ENCODE data around the gene ARL5C. TPM values are rescaled to one million over a fixed set of nuclear protein-coding genes. Genes with fewer than 3 reads are reported as not detected.

The ARL5C gene
- total RNA-seq: not detected in 2 replicates

GRCh38 chr17:39165841-39166349, at the start of gene ARL5C:
Gene ARL5C, minus strand, starts transcription at chr17:39166161. Its CDS starts 401 bp downstream, at chr17:39165760.

GRCh38 chr17:39200070-39200879, 34.3 kb upstream of the ARL5C start, which contains the start of gene RPL19:
Gene RPL19, plus strand, starts transcription at chr17:39200283. Its CDS starts 62 bp downstream, at chr17:39200345.

GRCh38 chr17:39197380-39198185, 31.6 kb upstream of the ARL5C start, which contains the start of gene CACNB1:
Gene CACNB1, minus strand, starts transcription at chr17:39197669. Its CDS starts 174 bp downstream, at chr17:39197495.

GRCh38 chr17:39151150-39151942, 14.6 kb downstream of the ARL5C start, which contains the start of gene PLXDC1:
Gene PLXDC1, minus strand, starts transcription at chr17:39151637. Its CDS starts 200 bp downstream, at chr17:39151437.

Other genes with a start within 250 kb of the ARL5C start
- gene FBXO47, start 198.8 kb downstream of the ARL5C start, total RNA-seq: 0.09 TPM in 1 of 2 replicates, not detected in the other
- gene PLXDC1, start 14.5 kb downstream of the ARL5C start, total RNA-seq: not detected in 2 replicates
- 1.6 and 3.1 TPM in 2 replicates for gene CACNB1, start 31.5 kb upstream of the ARL5C start, total RNA-seq
- 2,229 and 2,251 TPM in 2 replicates for gene RPL19, start 34.1 kb upstream of the ARL5C start, total RNA-seq
- gene STAC2, start 59.8 kb upstream of the ARL5C start, total RNA-seq: not detected in 2 replicates
- 9.8 and 11.3 TPM in 2 replicates for gene FBXL20, start 235.5 kb upstream of the ARL5C start, total RNA-seq

Data from endothelial cell of coronary artery (primary cell).